LHCN-M2 (cell line): ENCODE measurements around the gene PPP1R10. TPM values are rescaled to one million over a fixed set of nuclear protein-coding genes. Genes with fewer than 3 reads are reported as not detected.
A peak's percentile ranks its signal among the peaks of the same experiment; 100 is the strongest.

ENCODE experiments used
- DNase-seq: peaks from one replicate; pipeline ENCODE4 v3.0.0-alpha.2; 2012; ENCODE audit warnings: low read depth
- total RNA-seq: library from RNA; depleted of rRNA; stranded (reverse); fragments of >200 nt; gene quantifications from 2 replicates; pipeline ENCODE4 v1.2.3, GENCODE V29; 2014

PPP1R10 gene
- total RNA-seq, 1 experiment from 2014 or later = 37.9 TPM

GRCh38 chr6:30599625-30600324 is 17.3 kb downstream of the PPP1R10 start:
- no peak for DNase-seq

- no peak for DNase-seq
Measured at GRCh38 chr6:30598912-30599624, 18.0 kb downstream of the PPP1R10 start.

- peak; percentile 82 for DNase-seq
Measured at GRCh38 chr6:30597315-30598144, 19.5 kb downstream of the PPP1R10 start.

- no peak for DNase-seq
Measured at GRCh38 chr6:30592287-30592686, 24.8 kb downstream of the PPP1R10 start.

- DNase-seq = peak; percentile 94
Measured at GRCh38 chr6:30591008-30591407, 26.0 kb downstream of the PPP1R10 start.

GRCh38 chr6:30590509-30590908 is 26.5 kb downstream of the PPP1R10 start:
- peak; percentile 63 for DNase-seq

GRCh38 chr6:30589754-30590358 is 27.2 kb downstream of the PPP1R10 start:
- no peak for DNase-seq

GRCh38 chr6:30583921-30584320 is 33.1 kb downstream of the PPP1R10 start:
- no peak for DNase-seq

- no peak for DNase-seq
Measured at GRCh38 chr6:30578051-30578450, 39.0 kb downstream of the PPP1R10 start.

GRCh38 chr6:30573113-30573512 is 43.9 kb downstream of the PPP1R10 start:
- no peak for DNase-seq

- no peak for DNase-seq
Measured at GRCh38 chr6:30572148-30572547, 44.9 kb downstream of the PPP1R10 start.

- no peak for DNase-seq
Measured at GRCh38 chr6:30571762-30572082, 45.3 kb downstream of the PPP1R10 start.

GRCh38 chr6:30571075-30571761 is 45.8 kb downstream of the PPP1R10 start, which contains the start of gene ABCF1:
Gene ABCF1, plus strand, starts transcription at chr6:30571442. Its CDS starts 46 bp downstream, at chr6:30571488.
- DNase-seq = peak; percentile 95

- DNase-seq = no peak
Measured at GRCh38 chr6:30570740-30571074, 46.3 kb downstream of the PPP1R10 start.

- no peak for DNase-seq
Measured at GRCh38 chr6:30570263-30570662, 46.8 kb downstream of the PPP1R10 start.

- no peak for DNase-seq
Measured at GRCh38 chr6:30568245-30568644, 48.8 kb downstream of the PPP1R10 start.

GRCh38 chr6:30565772-30566171 is 51.3 kb downstream of the PPP1R10 start:
- no peak for DNase-seq

GRCh38 chr6:30564114-30564513 is 52.9 kb downstream of the PPP1R10 start:
- no peak for DNase-seq

- no peak for DNase-seq
Measured at GRCh38 chr6:30562470-30563425, 54.3 kb downstream of the PPP1R10 start.

GRCh38 chr6:30560930-30561329 is 56.1 kb downstream of the PPP1R10 start:
- no peak for DNase-seq
